Measurements from ENCODE around the gene CARD9.
"Not testable (repeated sequence)": the region's sequence is repeated elsewhere in the genome, so short reads cannot be mapped to it uniquely, and the experiment has no call there.

CARD9 gene

GRCh38 chr9:136331556-136332481 lies 41.6 kb downstream of the CARD9 start:
- no peak for DNase-seq

DNA sequence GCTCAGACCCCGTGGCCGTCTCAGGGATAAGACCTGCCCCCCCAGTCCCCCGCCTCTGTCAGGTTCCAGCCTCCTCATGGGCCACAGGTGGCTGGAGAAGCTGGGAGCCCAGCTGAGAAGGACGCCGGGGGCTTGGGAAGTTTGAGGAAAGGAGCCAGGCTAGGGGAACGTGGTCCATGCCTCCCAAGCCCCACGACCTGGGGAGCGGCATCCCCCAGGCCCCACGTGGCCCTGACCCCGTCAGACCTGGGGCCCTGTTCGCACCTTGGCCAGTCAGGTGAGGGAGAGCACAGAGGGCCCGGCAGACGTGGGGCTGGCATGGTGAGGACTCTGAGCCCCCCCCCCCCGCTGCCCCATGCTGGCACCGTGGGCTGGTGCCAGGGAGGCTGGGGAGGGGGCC lies 42.4 kb downstream of the CARD9 start:
- no peak for DNase-seq

DNA sequence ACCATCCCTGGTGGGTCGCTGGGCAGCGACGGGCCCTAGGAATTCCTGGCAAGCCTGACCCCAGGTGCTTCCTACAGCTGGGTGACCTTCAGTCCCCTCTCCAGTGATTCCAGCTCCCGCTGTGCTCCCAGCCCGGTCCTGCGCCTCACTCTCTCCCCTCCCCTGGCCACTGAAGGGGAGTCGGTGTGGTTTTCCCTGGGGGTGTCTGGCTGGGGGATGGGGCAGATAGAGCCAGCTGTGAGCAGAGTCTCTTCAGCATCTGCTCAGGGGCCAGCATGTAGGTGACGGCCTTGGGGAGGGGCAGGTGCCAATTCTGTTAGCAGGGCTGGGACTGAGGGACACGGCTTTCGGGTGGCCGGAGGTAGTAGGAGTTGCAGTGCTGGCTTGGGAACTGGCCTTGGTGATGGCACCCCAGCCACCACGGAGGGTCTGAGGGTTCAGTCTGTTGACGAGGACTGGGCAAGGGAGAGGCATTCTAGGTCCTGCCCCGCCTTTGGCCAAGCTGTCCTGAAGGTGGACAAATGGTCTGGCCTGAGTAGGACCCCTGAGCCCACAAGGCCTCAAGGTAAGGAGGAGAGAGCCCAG lies 43.0 kb downstream of the CARD9 start:
- DNase-seq, result no peak

DNA sequence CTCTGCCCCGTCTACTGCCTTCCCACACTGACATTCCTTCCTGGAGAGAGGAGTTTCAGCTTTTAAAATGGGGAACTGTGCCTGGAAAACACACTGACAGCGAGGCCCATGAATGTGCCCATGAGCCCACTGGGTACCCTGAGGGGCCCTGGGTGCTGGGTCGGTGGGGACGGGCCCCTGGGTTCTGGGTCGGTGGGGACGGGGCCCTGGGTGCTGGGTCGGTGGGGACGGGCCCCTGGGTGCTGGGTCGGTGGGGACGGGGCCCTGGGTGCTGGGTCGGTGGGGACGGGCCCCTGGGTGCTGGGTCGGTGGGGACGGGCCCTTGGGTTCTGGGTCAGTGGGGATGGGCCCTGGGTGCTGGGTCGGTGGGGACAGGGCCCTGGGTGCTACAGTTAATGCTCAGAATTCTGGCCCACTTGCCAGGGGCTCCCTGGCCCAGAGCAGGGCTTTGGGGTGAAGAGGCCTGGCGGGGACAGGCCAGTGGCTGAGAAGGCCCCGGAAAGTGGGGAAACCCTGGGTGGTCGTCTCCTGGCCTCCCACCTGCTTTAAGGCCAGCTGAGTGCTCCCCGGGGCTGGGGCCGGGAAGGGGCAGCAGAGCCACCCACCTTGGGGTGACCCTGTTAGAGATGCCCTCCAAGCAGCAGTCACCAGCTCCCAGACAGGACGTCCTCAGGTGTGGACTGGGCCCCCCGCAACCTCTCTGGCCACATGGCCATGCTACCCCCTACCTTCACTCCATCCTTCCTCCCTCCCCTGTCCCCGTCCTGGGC lies 43.6 kb downstream of the CARD9 start:
- DNase-seq, result no peak

GRCh38 chr9:136329211-136329627 lies 44.2 kb downstream of the CARD9 start:
- DNase-seq, result no peak

GRCh38 chr9:136328622-136329041 lies 44.8 kb downstream of the CARD9 start:
- DNase-seq, result no peak

DNA sequence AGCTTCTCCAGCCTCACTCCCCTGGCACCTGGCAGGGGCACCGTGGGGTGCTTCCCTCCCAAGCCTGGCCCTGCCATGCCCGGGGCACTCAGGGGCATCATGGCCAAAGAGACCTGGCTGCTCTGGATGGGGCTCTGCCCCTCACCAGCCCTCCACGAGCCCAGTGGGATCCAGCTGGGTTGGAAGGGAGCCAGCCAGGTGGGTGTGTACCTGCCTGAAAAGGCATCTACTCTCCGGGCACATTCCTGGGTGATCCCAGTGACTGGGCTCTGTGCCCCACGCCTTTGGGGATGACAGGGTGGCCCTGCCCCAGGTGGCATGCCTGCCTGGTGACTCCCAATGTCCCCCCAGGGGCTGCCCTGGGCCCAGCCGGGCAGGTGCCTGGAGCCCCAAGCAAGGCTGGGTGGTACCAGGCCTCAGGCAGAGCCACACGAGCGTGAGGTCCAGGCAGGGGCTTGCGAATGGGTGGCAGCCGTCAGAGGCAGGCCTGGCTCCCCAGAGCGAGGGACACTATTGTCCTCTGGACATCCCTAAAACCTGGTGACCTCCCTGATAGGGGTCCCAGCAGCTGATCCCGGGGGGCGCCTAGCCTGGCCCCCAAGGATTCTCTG lies 45.4 kb downstream of the CARD9 start:
- no peak for DNase-seq

GRCh38 chr9:136327304-136327974 lies 46.0 kb downstream of the CARD9 start, which contains the start of gene GPSM1:
TSS of gene GPSM1 (plus strand) at chr9:136327539. CDS start at chr9:136327696, 157 bp downstream.
- DNase-seq, result no peak

- DNase-seq, result no peak
Measured at GRCh38 chr9:136326761-136327303, 46.6 kb downstream of the CARD9 start.

DNA sequence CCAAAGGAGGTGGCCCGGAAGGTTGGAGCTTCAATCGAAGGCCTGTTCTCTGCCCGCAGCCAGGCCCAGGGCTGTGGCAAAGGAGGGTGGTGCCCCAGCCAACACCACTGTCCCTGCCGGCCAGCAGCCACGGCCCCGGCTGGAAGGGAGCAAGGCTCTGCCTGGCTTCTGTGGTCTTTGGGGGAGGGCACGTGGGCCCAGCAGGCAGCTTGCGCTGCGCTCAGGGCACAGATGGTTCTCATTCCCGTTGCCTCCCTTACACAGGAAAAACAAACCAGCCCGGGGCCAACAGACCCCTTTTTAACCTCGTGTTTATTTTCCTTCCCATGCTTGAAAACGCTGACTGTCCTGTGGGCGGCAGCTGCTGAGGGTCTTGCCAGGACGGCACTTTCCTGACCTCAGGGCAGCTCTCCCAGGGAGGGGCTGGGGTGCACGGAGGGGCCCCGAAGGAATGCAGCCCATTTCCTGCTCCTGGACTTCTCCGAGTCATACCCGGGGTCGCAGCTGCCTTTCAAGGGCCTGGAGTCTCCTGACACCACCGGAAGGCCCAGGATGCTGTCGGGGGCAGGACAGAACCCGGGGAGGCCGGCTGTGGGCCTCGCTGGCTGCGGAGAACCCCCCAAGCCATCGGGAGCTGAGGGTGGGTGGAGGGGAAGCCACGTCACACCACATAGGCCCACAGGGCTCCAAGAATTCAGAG lies 47.3 kb downstream of the CARD9 start:
- DNase-seq, result no peak

- no peak for DNase-seq
Measured at GRCh38 chr9:136325358-136325757, 48.1 kb downstream of the CARD9 start.

- DNase-seq, result no peak
Measured at GRCh38 chr9:136324501-136325300, 48.8 kb downstream of the CARD9 start.

- no peak for DNase-seq
Measured at GRCh38 chr9:136323371-136323789, 50.1 kb downstream of the CARD9 start.

- DNase-seq, result no peak
Measured at GRCh38 chr9:136322756-136323330, 50.6 kb downstream of the CARD9 start.

GRCh38 chr9:136321561-136321960 lies 51.9 kb downstream of the CARD9 start:
- DNase-seq, result no peak

- DNase-seq, result not testable (repeated sequence)
Measured at GRCh38 chr9:136320972-136321371, 52.5 kb downstream of the CARD9 start.

DNA sequence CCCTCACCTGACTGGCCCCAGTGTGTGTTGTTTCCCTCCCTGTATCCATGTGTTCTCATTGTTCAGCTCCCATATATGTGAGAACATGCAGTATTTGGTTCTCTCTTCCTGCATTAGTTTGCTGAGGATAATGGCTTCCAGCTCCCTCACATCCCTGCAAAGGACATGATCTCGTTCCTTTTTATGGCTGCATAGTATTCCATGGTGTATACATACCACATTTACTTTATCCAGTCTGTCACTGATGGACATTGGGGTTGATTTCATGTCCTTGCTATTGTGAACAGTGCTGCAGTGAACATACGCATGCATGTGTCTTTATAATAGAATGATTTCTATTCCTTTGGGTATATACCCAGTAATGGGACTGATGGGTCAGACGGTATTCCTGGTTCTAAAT lies 53.5 kb downstream of the CARD9 start:
- not testable (repeated sequence) for DNase-seq

DNA sequence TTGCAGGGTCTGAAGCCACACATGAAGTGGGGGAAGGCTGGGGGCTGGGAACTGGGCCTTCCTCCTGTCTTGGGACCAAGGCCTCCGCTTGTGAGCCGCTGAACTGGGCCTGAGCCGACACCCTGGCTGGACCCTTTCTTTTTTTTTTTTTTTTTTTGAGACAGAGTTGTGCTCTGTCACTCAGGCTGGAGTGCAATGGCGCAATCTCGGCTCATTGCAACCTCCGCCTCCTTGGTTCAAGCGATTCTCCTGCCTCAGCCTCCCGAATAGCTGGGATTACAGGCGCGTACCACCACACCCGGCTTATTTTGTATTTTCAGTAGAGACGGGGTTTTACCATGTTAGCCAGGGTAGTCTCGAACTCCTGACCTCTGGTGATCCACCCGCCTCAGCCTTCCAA lies 54.2 kb downstream of the CARD9 start:
- DNase-seq, result not testable (repeated sequence)

DNA sequence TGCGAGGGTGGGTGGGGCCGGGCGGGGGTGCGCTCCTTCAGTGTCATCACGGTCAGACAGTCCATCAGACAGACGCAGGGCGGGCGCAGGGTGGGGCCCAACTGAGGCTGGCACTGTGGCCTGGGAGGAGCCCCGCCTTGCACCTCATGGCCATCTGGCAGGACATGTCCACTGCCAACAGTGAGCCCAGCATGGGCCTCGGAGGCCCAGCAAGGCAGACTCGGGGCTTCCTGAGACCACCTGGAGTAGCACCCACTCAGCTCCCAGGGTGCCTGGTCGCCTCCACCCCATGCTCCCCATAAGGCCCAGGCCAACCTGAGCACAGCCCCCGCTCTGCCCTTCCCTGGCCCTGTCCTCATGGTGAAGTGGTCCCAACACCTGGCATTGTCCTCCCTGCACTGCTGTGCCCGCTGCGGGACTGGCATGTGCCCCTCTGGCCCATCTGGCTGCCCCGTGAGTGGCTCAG lies 54.7 kb downstream of the CARD9 start:
- DNase-seq, result no peak

Measured in NCI-H187 treated with DMSO at 0.1 percent for 48 hours (cell line).